Measurements from ENCODE around the gene RHCE.
"Not testable (repeated sequence)": the region's sequence is repeated elsewhere in the genome, so short reads cannot be mapped to it uniquely, and the experiment has no call there.

GRCh38 chr1:25371757-25372156, 48.9 kb downstream of the RHCE start:
- TF ChIP-seq, protein P1, sequence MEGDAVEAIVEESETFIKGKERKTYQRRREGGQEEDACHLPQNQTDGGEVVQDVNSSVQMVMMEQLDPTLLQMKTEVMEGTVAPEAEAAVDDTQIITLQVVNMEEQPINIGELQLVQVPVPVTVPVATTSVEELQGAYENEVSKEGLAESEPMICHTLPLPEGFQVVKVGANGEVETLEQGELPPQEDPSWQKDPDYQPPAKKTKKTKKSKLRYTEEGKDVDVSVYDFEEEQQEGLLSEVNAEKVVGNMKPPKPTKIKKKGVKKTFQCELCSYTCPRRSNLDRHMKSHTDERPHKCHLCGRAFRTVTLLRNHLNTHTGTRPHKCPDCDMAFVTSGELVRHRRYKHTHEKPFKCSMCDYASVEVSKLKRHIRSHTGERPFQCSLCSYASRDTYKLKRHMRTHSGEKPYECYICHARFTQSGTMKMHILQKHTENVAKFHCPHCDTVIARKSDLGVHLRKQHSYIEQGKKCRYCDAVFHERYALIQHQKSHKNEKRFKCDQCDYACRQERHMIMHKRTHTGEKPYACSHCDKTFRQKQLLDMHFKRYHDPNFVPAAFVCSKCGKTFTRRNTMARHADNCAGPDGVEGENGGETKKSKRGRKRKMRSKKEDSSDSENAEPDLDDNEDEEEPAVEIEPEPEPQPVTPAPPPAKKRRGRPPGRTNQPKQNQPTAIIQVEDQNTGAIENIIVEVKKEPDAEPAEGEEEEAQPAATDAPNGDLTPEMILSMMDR (IDR thresholded peaks at IDR 0.05), result not testable (repeated sequence)
- TF ChIP-seq POLR2AphosphoS5 (IDR thresholded peaks at IDR 0.05), result not testable (repeated sequence)

Data from breast epithelium (tissue), 3 donors.